Transverse colon (tissue), 4 donors: ENCODE measurements around the gene DGKD. TPM values are rescaled to one million over a fixed set of nuclear protein-coding genes. Genes with fewer than 3 reads are reported as not detected.

Source experiments
- DNase-seq: peaks from one replicate; pipeline ENCODE4 v3.0.0-alpha.2; 2019
- H3K27ac ChIP-seq, 4 donors: fragments of 200-600 bp; sonication (generic); 2 replicates each; pipeline ENCODE4 v1.5.1; 2016 to 2018; ENCODE audit warnings: inconsistent platforms in 4 of 4
- H3K27me3 ChIP-seq: fragments of 200-600 bp; sonication (generic); 2 replicates; pipeline ENCODE4 v1.5.1; 2017; ENCODE audit warnings: inconsistent platforms
- H3K36me3 ChIP-seq, 4 donors: fragments of 200-600 bp; sonication (generic); 2 replicates each; pipeline ENCODE4 v1.5.1; 2017 to 2019; ENCODE audit warnings: inconsistent platforms in 4 of 4
- H3K4me1 ChIP-seq, 4 donors: fragments of 200-600 bp; sonication (generic); 2 replicates each; pipeline ENCODE4 v1.5.1; 2017 to 2020; ENCODE audit warnings: inconsistent platforms in 4 of 4
- H3K4me3 ChIP-seq, 4 donors: fragments of 200-600 bp; sonication (generic); 1 replicate in 1 of 4; 2 replicates in 3 of 4; pipeline versions ENCODE4 v1.5.1 to v1.6.1; 2017 to 2019; ENCODE audit warnings: inconsistent platforms in 4 of 4
- H3K9me3 ChIP-seq, 2 donors: fragments of 200-600 bp; sonication (generic); 2 replicates each; pipeline ENCODE4 v1.5.1; 2017 to 2019; ENCODE audit warnings: inconsistent platforms in 2 of 2
- EP300 ChIP-seq: sonication (generic); formaldehyde crosslinking; IDR thresholded peaks from one replicate; pipeline ENCODE4 v1.6.1; 2017; ENCODE audit warnings: antibody characterized with exemption, low read depth
- POLR2A ChIP-seq: fragments of 450-650 bp; IDR thresholded peaks from one replicate; pipeline ENCODE4 v1.6.1; 2016; ENCODE audit warnings: antibody characterized with exemption, mild to moderate bottlenecking, moderate library complexity
- POLR2AphosphoS5 ChIP-seq, 3 donors: sonication (generic); formaldehyde crosslinking; IDR thresholded peaks; one replicate each; pipeline ENCODE4 v1.6.1; 2016; ENCODE audit warnings: antibody characterized with exemption in 3 of 3
- WGBS, 2 donors: methylation state at CpG; one replicate each; pipeline ENCODE4 v1.1.5; 2018; ENCODE audit warnings: low coverage in 1 of 2; 5-methylcytosine and 5-hydroxymethylcytosine counted together
- in situ Hi-C, 4 donors: fragments of 200-750 bp; cut with MboI; loops; one replicate each; pipeline versions ENCODE4 v1.15.0 to v1.15.1; 2017; ENCODE audit warnings: low sequenced_read_pairs in 3 of 4, low pct_ligation_motif_present in 1 of 4, low pct_unique_long_range_greater_than_20kb in 1 of 4
- intact Hi-C: fragments of 100-400 bp; cut with DNase I; formaldehyde crosslinking; loops from one replicate; pipeline ENCODE4 v1.15.1; 2023; ENCODE audit warnings: low total_unique reads
- total RNA-seq, 4 donors: library from RNA; depleted of rRNA; stranded (reverse); fragments of >200 nt; gene quantifications; one replicate each; pipeline ENCODE4 v1.1.0, GENCODE V29; 2016
- TF ChIP-seq, protein P1 (sequence below), 5 experiments: fragments of 200-600 bp in 3 of 5; fragments of 450-650 bp in 2 of 5; sonication (generic) in 3 of 5; IDR thresholded peaks; 1 replicate in 2 of 5; 2 replicates in 3 of 5; pipeline ENCODE4 v1.5.1; 2016 to 2017; ENCODE audit warnings: antibody characterized with exemption in 5 of 5, inconsistent platforms in 3 of 5, mild to moderate bottlenecking in 2 of 5, moderate library complexity in 1 of 5

Gene DGKD
- total RNA-seq, 4 donors from 2014 or later: 55.7 to 166 (median 91.5) TPM

DNA sequence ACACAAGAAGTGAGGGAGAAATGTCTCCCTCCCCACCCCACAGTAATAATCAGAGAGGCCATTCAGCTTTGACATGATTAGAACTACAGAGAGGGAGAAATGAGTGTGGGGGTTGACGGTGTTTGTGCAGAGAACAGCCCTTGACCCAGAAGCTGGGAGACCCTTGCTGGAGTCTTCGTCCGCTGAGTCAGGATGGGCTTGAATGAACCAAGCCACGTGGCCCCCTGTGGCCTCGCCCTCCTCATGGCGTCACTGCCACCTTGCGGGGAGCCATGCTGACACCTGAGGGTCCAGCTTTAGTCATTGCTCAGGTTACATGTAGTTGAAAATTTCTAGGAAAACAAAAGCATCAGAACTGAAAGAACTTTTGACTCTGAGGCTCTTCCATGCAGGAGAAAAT is 101.2 kb downstream of the DGKD start:
- WGBS, 2 donors: 96% methylated on average over 7 of the region's 7 CpGs; no CpG with 5 or more reads in 1 of the 2 donors
- no peak for DNase-seq
- intact Hi-C loops (loop anchor here (10.0 kb wide), 1 partner anchor 181 kb away; no protein-coding TSS in a partner anchor), in situ Hi-C loops (loop anchor here in 2 of 4 donors (25.0 kb wide), 2 partner anchors 257 to 382 kb away; partner anchors contain the start of genes UGT1A4 (in 1 of the 2) and UGT1A5 (in 1 of the 2))
- peaks cover 0 to 6% (median 2%) of the 10 kb centered on the region in 4 donors for H3K4me1 ChIP-seq
- no peak for TF ChIP-seq POLR2A
- TF ChIP-seq, protein P1, sequence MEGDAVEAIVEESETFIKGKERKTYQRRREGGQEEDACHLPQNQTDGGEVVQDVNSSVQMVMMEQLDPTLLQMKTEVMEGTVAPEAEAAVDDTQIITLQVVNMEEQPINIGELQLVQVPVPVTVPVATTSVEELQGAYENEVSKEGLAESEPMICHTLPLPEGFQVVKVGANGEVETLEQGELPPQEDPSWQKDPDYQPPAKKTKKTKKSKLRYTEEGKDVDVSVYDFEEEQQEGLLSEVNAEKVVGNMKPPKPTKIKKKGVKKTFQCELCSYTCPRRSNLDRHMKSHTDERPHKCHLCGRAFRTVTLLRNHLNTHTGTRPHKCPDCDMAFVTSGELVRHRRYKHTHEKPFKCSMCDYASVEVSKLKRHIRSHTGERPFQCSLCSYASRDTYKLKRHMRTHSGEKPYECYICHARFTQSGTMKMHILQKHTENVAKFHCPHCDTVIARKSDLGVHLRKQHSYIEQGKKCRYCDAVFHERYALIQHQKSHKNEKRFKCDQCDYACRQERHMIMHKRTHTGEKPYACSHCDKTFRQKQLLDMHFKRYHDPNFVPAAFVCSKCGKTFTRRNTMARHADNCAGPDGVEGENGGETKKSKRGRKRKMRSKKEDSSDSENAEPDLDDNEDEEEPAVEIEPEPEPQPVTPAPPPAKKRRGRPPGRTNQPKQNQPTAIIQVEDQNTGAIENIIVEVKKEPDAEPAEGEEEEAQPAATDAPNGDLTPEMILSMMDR (IDR thresholded peaks at IDR 0.05): no peak
- H3K36me3 ChIP-seq: peaks cover 0 to 55% (median 26%) of the 10 kb centered on the region in 4 donors
- no peaks in the 10 kb centered on the region for H3K27me3 ChIP-seq
- no peak overlapping the region for H3K27ac ChIP-seq
- H3K9me3 ChIP-seq: no peaks in the 10 kb centered on the region
- no peak overlapping the region for H3K4me3 ChIP-seq

DNA sequence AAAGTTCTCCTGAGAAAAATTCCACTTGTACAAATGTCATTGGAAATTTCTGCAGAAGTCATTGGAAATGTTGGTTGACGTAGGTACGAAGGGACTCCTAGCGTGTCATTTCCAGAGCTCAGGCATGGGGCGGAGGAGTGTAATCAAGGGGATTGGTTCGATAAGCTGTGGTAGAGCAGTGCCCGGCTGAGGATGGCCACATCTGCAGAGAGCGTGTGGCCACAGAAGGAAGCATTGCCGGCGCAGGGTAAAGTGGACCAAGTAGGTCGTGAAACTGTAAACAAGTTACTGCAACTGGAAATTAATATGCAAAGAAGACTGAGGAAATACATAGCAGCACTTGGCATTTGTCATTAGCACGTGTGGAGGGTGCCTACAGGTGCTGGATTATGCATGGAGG is 101.8 kb downstream of the DGKD start:
- TF ChIP-seq POLR2AphosphoS5 (IDR thresholded peaks at IDR 0.05) (no peak), EP300 (no peak), POLR2A (no peak)
- TF ChIP-seq, protein P1 (IDR thresholded peaks at IDR 0.05): no peak
- no peak overlapping the region for H3K27ac ChIP-seq
- intact Hi-C loops: loop anchor here (10.0 kb wide), 1 partner anchor 181 kb away; no protein-coding TSS in a partner anchor
- in situ Hi-C loops: loop anchor here in 2 of 4 donors (25.0 kb wide), 2 partner anchors 256 to 381 kb away; partner anchors contain the start of genes UGT1A4 (in 1 of the 2) and UGT1A5 (in 1 of the 2)
- peaks cover 0 to 9% (median 3%) of the 10 kb centered on the region in 4 donors for H3K4me1 ChIP-seq
- H3K9me3 ChIP-seq: no peaks in the 10 kb centered on the region
- no peak for DNase-seq
- no peak overlapping the region for H3K4me3 ChIP-seq
- H3K27me3 ChIP-seq: no peaks in the 10 kb centered on the region
- peaks cover 0 to 55% (median 23%) of the 10 kb centered on the region in 4 donors for H3K36me3 ChIP-seq
- WGBS, 2 donors: 90% methylated on average over 11 of the region's 11 CpGs

DNA sequence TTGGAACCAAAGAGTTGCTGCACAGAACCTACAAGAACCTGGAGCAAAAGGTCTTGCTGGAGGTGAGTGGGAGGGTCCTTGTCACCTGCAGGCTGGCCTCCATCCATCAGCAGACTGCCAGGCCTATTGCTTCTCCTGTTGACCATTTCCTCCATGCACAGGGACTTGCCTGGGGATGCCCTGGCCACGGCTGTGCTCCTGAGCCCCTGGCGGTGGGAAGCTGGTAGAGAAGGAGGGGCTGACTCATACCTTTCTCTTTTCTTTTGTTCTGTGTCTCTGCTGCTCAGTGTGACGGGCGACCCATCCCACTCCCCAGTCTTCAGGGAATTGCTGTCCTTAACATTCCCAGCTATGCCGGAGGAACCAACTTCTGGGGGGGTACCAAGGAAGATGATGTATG is 102.6 kb downstream of the DGKD start:
- intact Hi-C loops: loop anchor here (10.0 kb wide), 1 partner anchor 182 kb away; no protein-coding TSS in a partner anchor
- peaks cover 0 to 10% (median 3%) of the 10 kb centered on the region in 4 donors for H3K4me1 ChIP-seq
- no peaks in the 10 kb centered on the region for H3K27me3 ChIP-seq
- 96 to 100% methylated on average over 1 to 5 of the region's 5 CpGs for WGBS, 2 donors
- peaks cover 0 to 54% (median 22%) of the 10 kb centered on the region in 4 donors for H3K36me3 ChIP-seq
- H3K9me3 ChIP-seq: no peaks in the 10 kb centered on the region
- H3K4me3 ChIP-seq: no peak overlapping the region
- H3K27ac ChIP-seq: no peak overlapping the region
- in situ Hi-C loops: loop anchor here in 2 of 4 donors (25.0 kb wide), 2 partner anchors 255 to 380 kb away; partner anchors contain the start of genes UGT1A4 (in 1 of the 2) and UGT1A5 (in 1 of the 2)
- DNase-seq: no peak
- TF ChIP-seq EP300: no peak
- TF ChIP-seq, protein P1 (IDR thresholded peaks at IDR 0.05): no peak
- no peak for TF ChIP-seq POLR2A
- TF ChIP-seq POLR2AphosphoS5 (IDR thresholded peaks at IDR 0.05): no peak

DNA sequence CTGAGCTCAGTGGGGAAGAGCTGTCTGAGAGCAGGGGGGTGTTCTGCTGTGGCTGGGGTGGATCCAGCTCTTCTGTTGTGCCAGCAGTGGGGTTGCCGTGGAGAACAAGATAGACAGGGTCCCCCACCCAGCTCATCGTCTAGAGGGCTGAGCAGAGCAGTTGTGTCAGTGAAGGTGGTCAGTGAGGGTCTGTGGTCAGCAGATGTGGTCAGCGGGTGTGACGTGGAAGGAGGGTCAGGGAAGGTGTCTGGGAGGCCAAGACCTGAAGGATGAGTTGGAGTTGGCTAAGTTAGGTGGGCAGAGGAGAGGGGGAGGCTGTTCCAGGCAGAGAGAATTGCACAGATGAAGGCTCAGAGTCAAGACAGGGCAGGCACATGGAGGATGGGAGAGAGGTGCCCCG is 103.1 kb downstream of the DGKD start:
- TF ChIP-seq POLR2AphosphoS5 (IDR thresholded peaks at IDR 0.05) (no peak), EP300 (no peak), POLR2A (no peak)
- TF ChIP-seq, protein P1 (IDR thresholded peaks at IDR 0.05): no peak
- in situ Hi-C loops (loop anchor here in 2 of 4 donors (25.0 kb wide), 2 partner anchors 255 to 380 kb away; partner anchors contain the start of genes UGT1A4 (in 1 of the 2) and UGT1A5 (in 1 of the 2)), intact Hi-C loops (loop anchor here (10.0 kb wide), 1 partner anchor 183 kb away; no protein-coding TSS in a partner anchor)
- no peak overlapping the region for H3K4me3 ChIP-seq
- H3K4me1 ChIP-seq: peaks cover 0 to 10% (median 3%) of the 10 kb centered on the region in 4 donors
- no peak for DNase-seq
- peaks cover 0 to 52% (median 20%) of the 10 kb centered on the region in 4 donors for H3K36me3 ChIP-seq
- 71 to 86% methylated on average over 5 of the region's 5 CpGs for WGBS, 2 donors
- H3K27me3 ChIP-seq: no peaks in the 10 kb centered on the region
- H3K9me3 ChIP-seq: no peaks in the 10 kb centered on the region
- H3K27ac ChIP-seq: no peak overlapping the region
